Keratinocyte (primary cell): ENCODE data around the gene TP53BP1. TPM values are rescaled to one million over a fixed set of nuclear protein-coding genes. Genes with fewer than 3 reads are reported as not detected.

Experiments used
- DNase-seq: peaks from one replicate; pipeline ENCODE4 v3.0.0-alpha.2; 2011; ENCODE audit warnings: low read depth, missing footprints, low spot score
- FAIRE-seq: peaks from 2 replicates; lab custom pipeline; 2011; peaks lifted over from hg19 to GRCh38; lab: Jason Lieb, UNC
- H2AFZ ChIP-seq: 2 replicates; pipeline ENCODE4 v1.6.0; 2012; ENCODE audit warnings: low read length, control low read depth, inconsistent platforms; ENCODE audit not compliant: control insufficient read depth
- H3K27ac ChIP-seq: 2 replicates; pipeline ENCODE4 v1.5.1; 2011; ENCODE audit warnings: low read length; ENCODE audit not compliant: control insufficient read depth, insufficient read depth
- H3K27me3 ChIP-seq: 3 replicates; pipeline ENCODE4 v1.6.0; 2011; ENCODE audit warnings: low read length; ENCODE audit not compliant: control insufficient read depth, insufficient read depth; ENCODE audit errors: extremely low read depth
- H3K36me3 ChIP-seq, 2 experiments: 2 replicates in 1 of 2; 3 replicates in 1 of 2; pipeline ENCODE4 v1.5.1; 2011; ENCODE audit warnings: low read length in 2 of 2, mild to moderate bottlenecking in 1 of 2; ENCODE audit not compliant: control insufficient read depth in 2 of 2, insufficient read depth in 2 of 2; ENCODE audit errors: extremely low read depth in 1 of 2
- H3K4me1 ChIP-seq: 3 replicates; pipeline ENCODE4 v1.5.1; 2011; ENCODE audit warnings: low read length; ENCODE audit not compliant: control insufficient read depth, insufficient read depth; ENCODE audit errors: extremely low read depth
- H3K4me2 ChIP-seq: 3 replicates; pipeline ENCODE4 v1.6.0; 2011; ENCODE audit warnings: low read depth, low read length; ENCODE audit not compliant: control insufficient read depth, insufficient read depth; ENCODE audit errors: extremely low read depth
- H3K4me3 ChIP-seq, 3 experiments: fragments of 200-600 bp in 1 of 3; sonication (generic) in 1 of 3; 2 replicates in 2 of 3; 3 replicates in 1 of 3; pipeline ENCODE4 v1.5.1; 2011 to 2016; ENCODE audit warnings: low read length in 3 of 3, mild to moderate bottlenecking in 3 of 3, control low read depth in 2 of 3, inconsistent platforms in 1 of 3, low read depth in 1 of 3, mixed read lengths in 1 of 3, mixed run types in 1 of 3, moderate library complexity in 1 of 3; ENCODE audit not compliant: control insufficient read depth in 2 of 3, insufficient read depth in 2 of 3; ENCODE audit errors: extremely low read depth in 1 of 3
- H3K79me2 ChIP-seq: 2 replicates; pipeline ENCODE4 v1.6.0; 2012; ENCODE audit warnings: low read length; ENCODE audit not compliant: control insufficient read depth, insufficient read depth
- H3K9ac ChIP-seq: 3 replicates; pipeline ENCODE4 v1.6.0; 2011; ENCODE audit warnings: low read length; ENCODE audit not compliant: control insufficient read depth, insufficient read depth; ENCODE audit errors: extremely low read depth
- H3K9me1 ChIP-seq: 3 replicates; pipeline ENCODE4 v1.6.0; 2011; ENCODE audit warnings: low read length; ENCODE audit not compliant: control insufficient read depth, insufficient read depth; ENCODE audit errors: extremely low read depth
- H3K9me3 ChIP-seq: 2 replicates; pipeline ENCODE4 v1.5.1; 2012; ENCODE audit warnings: low read depth, low read length; ENCODE audit not compliant: control insufficient read depth
- H4K20me1 ChIP-seq: 3 replicates; pipeline ENCODE4 v1.6.0; 2011; ENCODE audit warnings: low read length; ENCODE audit not compliant: control insufficient read depth, insufficient read depth; ENCODE audit errors: extremely low read depth
- CTCF ChIP-seq, 3 experiments: IDR thresholded peaks in 1 of 3; conservative IDR thresholded peaks in 1 of 3; optimal IDR thresholded peaks in 1 of 3; 2 replicates in 2 of 3; 3 replicates in 1 of 3; pipeline versions ENCODE3 to v1.5.1; 2011; ENCODE audit warnings: low read length in 3 of 3, mild to moderate bottlenecking in 3 of 3, moderate library complexity in 2 of 3, control low read depth in 1 of 3, inconsistent platforms in 1 of 3; ENCODE audit not compliant: insufficient read depth in 2 of 3; ENCODE audit errors: extremely low read depth in 1 of 3
- EZH2 ChIP-seq: IDR thresholded peaks from one replicate; pipeline ENCODE4 v1.6.1; 2012; ENCODE audit warnings: inconsistent platforms, mild to moderate bottlenecking, low read length, moderate library complexity
- dilution Hi-C: fragments of 300-500 bp; cut with MboI; formaldehyde crosslinking; loops from one replicate; pipeline ENCODE4 v1.7.0; 2020; ENCODE audit warnings: low sequenced_read_pairs; ENCODE audit not compliant: extremely low pct_ligation_motif_present
- polyA plus RNA-seq, 5 experiments: library from polyadenylated mRNA; depleted of rRNA in 3 of 5; stranded (reverse) in 3 of 5; stranded (forward) in 1 of 5; unstranded in 1 of 5; fragments of >200 nt; gene quantifications; 1 replicate in 1 of 5; 2 replicates in 3 of 5; 3 replicates in 1 of 5; pipeline versions ENCODE4 v1.2.1 to v1.2.3, GENCODE V29; 2011 to 2012; ENCODE audit warnings: missing spikeins in 2 of 5, low read depth in 1 of 5, low replicate concordance in 1 of 5

Gene TP53BP1
- polyA plus RNA-seq, 1 donor (not counting 4 experiments of a cell fraction or from before 2014, with no cell fraction given): 30.7 TPM

- TF ChIP-seq CTCF (optimal IDR thresholded peaks at IDR 0.05 in 1 of 3, IDR thresholded peaks at IDR 0.05 in 1 of 3, conservative IDR thresholded peaks at IDR 0.05 in 1 of 3; ENCODE audit: extremely low read depth in 1 of 3, insufficient read depth in 2 of 3, low read length in 3 of 3) (peak; percentile 66 to 88 (median 79)), EZH2 (no peak)
- Histone ChIP-seq H3K4me1 (peaks cover 10% of the 10 kb centered on the region), H3K79me2 (peaks cover 26% of the 10 kb centered on the region), H4K20me1 (peaks cover 4% of the 10 kb centered on the region), H3K27me3 (no peaks in the 10 kb centered on the region), H3K9ac (no peak overlapping the region), H3K9me1 (no peaks in the 10 kb centered on the region), H3K27ac (no peak overlapping the region), H3K4me2 (no peak overlapping the region), H3K9me3 (no peaks in the 10 kb centered on the region), H3K4me3 (no peak overlapping the region), H3K36me3 (peaks cover 0 to 16% of the 10 kb centered on the region in 2 experiments), H2AFZ (no peak overlapping the region)
- FAIRE-seq (peak; percentile 70), DNase-seq (no peak)
- dilution Hi-C loops: no loop called here
Measured at GRCh38 chr15:43376017-43376705, 116.8 kb downstream of the TP53BP1 start.

GRCh38 chr15:43370975-43371974 lies 121.7 kb downstream of the TP53BP1 start, which contains the start of the genes TUBGCP4 and ZSCAN29:
Gene TUBGCP4 (plus strand): TSS chr15:43371101. CDS start chr15:43371355, 254 bp downstream.
Gene ZSCAN29 (minus strand): TSS chr15:43371043. CDS start chr15:43369913, 1,130 bp downstream.
- dilution Hi-C loops: no loop called here
- Histone ChIP-seq H3K9me1 (no peaks in the 10 kb centered on the region), H3K79me2 (peaks cover 48% of the 10 kb centered on the region)

More at GRCh38 chr15:43370975-43371974, 121.7 kb downstream of the TP53BP1 start, which contains the start of the genes TUBGCP4 and ZSCAN29:
- H3K4me2 ChIP-seq: peak within 1 kb of the TSS; percentile 86
- DNase-seq (peak; percentile 36), FAIRE-seq (peak; percentile 65)
- peak within 1 kb of the TSS; percentile 97 for H2AFZ ChIP-seq
- H3K27me3 ChIP-seq: no peaks in the 10 kb centered on the region
- H3K9me3 ChIP-seq: no peaks in the 10 kb centered on the region
- H3K4me1 ChIP-seq: peaks cover 14% of the 10 kb centered on the region
- H3K27ac ChIP-seq: peak within 1 kb of the TSS; percentile 56
- H3K4me3 ChIP-seq: peak within 1 kb of the TSS; percentile 92 to 96 (median 93)
- H4K20me1 ChIP-seq: peaks cover 4% of the 10 kb centered on the region
- TF ChIP-seq CTCF (optimal IDR thresholded peaks at IDR 0.05 in 1 of 3, IDR thresholded peaks at IDR 0.05 in 1 of 3, conservative IDR thresholded peaks at IDR 0.05 in 1 of 3; ENCODE audit: extremely low read depth in 1 of 3, insufficient read depth in 2 of 3, low read length in 3 of 3): peak; percentile 59 to 67 (median 61)
- TF ChIP-seq EZH2: no peak
- peaks cover 6 to 18% of the 10 kb centered on the region in 2 experiments for H3K36me3 ChIP-seq
- H3K9ac ChIP-seq: peak within 1 kb of the TSS; percentile 86
